ENCODE results near the gene RTP5.

GRCh38 chr2:241848761-241849615, 20.5 kb upstream of the RTP5 start:
- TF ChIP-seq CTCF (IDR thresholded peaks at IDR 0.05 in 8 of 11, conservative IDR thresholded peaks at IDR 0.05 in 3 of 11) (no peak), POLR2A (IDR thresholded peaks at IDR 0.05) (no peak), POLR2AphosphoS5 (IDR thresholded peaks at IDR 0.05) (no peak)
